CD4-positive, alpha-beta T cell treated with Interleukin-6 for 4 hours (primary cell): ENCODE results near the gene C1orf174.
A peak's percentile ranks its signal among the peaks of the same experiment; 100 is the strongest.

Experiments
- DNase-seq: peaks from one replicate; pipeline ENCODE4 v3.0.0-alpha.2; 2020; ENCODE audit warnings: mixed read lengths

C1orf174 gene

DNA sequence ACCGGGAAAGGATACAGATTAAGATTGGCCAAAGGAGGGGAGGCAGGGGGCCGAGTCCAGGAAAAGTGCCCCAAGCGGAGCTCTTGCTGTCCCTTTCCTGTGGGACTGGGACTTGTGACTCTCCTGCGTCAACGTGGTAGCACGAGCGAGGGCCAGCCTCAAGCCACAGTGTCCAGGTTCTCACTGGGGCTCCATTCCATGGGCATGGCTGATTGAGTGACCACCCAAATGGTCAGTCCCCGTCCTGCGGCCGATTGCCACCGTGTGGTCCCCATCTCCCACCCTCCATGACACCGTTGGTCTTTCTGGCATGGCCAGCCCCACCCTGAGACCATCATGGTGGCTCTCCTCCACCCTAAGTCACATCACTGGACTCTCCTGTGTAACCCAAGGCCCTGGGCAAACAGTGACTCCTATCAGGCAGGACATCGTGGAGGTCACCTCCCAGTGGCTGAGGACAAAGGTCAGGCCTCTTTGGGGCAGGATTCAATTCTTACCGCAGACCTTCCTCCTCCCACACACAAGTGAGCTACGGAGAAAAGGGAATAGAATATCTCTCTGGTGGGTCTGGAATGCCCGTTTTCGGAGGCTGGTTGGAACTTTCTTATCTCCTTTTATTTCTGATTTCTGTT lies 8.9 kb upstream of the C1orf174 start:
- no peak for DNase-seq

DNA sequence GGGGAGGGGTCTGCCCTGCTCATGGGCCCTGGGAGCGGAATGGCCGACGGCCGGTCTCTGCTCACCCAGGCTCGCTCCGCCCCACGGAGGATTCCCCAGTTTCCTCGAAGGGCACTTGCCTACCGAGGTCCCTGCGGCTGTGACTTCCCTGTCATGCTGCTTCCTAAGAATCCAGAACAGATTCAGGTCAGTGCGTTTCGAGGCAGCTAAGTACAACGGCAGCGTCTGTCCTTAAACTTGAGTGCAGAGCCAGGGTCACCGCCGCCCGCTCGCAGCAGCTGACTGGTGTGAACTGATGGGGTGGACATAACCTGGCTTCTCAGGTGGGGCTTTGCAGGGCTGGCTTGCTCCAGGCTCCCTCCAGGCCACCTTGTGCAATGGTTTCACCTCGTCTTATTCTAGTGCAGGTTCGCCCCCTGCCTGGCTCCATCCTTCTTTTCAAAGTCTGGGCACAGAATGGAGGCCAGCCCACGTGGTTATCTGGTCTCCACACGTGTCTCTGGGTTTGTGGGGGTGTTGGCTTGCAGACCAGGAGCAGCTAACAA lies 7.6 kb upstream of the C1orf174 start:
- DNase-seq = no peak

DNA sequence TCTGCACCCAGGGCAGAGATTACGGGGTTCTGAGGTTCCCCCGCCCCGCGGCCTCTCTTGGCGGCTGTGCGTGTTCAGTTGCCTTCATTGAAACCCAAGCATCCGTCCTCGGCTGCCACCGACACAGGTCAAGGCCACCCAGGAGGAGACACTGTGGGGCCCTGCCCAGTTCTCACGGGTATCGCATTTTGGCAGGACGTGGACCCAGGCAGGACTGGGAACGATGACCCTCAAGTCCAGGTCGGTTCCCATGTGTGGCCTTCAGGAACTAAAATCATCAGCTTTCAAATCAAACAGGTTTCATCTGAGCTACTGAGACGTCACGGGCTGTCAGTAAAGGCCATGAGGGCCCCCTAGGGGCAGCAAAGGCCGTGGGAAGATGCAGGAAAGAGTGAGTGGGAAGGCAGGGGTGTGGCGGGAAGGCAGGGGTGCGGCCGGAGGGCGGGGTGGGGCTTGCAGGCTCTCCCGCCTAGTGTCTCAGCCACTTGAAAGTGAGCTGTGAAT lies 7.0 kb upstream of the C1orf174 start:
- DNase-seq = peak; percentile 28

GRCh38 chr1:3906672-3907020 lies 6.6 kb upstream of the C1orf174 start:
- DNase-seq = no peak

DNA sequence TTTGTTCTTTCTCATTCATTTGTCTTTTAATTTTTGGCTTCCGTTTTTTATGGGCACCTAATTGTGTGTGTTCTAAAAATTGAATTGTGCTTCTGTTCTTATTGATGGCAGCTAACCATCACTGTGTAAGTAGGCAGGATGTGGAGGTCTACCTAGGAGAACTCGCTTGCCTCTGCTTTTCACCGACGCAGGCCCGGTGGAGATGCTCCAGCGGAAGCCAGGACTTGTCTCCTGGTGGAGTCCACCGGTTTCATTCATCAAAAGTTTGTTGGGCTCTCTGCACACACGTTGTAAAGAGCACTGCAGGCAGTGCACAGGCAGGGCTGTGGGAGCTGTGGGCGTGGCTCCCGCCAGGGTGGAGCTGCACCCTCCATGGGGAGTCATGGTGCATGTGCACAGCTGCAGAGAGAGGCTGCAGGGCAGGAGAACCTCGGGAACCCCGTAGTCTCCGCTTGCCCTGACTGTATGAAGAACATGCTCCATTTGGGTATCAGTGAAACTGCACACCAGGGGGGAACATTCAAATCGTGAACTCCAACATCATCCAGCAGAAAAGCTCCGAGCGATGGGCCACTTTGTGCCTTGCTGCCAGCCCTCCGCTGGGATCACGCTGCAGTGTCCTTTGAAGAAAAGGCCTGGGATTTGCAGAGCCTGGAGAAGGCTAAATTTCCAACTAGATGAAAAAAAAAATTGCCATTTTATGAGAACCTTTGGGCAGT lies 6.0 kb upstream of the C1orf174 start:
- no peak for DNase-seq

GRCh38 chr1:3905266-3905952 lies 5.3 kb upstream of the C1orf174 start:
- no peak for DNase-seq

DNA sequence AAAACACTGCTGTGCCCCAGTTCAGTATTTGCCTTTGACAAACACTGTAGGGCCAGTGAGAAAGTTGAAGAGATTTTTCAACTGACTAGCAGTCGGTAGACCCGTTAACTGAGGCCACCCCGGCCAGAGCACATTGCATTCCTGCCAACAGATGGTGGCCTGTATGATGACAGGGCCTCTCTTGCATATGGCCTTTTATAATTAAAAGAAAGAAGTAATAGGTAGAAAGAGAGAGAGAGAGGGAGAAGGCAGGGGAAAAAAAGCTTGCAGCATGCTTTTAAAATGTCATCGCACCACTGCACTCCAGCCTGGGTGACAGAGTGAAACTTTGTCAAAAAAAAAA lies 4.7 kb upstream of the C1orf174 start:
- no peak for DNase-seq

GRCh38 chr1:3904006-3904842 lies 4.2 kb upstream of the C1orf174 start:
- no peak for DNase-seq

DNA sequence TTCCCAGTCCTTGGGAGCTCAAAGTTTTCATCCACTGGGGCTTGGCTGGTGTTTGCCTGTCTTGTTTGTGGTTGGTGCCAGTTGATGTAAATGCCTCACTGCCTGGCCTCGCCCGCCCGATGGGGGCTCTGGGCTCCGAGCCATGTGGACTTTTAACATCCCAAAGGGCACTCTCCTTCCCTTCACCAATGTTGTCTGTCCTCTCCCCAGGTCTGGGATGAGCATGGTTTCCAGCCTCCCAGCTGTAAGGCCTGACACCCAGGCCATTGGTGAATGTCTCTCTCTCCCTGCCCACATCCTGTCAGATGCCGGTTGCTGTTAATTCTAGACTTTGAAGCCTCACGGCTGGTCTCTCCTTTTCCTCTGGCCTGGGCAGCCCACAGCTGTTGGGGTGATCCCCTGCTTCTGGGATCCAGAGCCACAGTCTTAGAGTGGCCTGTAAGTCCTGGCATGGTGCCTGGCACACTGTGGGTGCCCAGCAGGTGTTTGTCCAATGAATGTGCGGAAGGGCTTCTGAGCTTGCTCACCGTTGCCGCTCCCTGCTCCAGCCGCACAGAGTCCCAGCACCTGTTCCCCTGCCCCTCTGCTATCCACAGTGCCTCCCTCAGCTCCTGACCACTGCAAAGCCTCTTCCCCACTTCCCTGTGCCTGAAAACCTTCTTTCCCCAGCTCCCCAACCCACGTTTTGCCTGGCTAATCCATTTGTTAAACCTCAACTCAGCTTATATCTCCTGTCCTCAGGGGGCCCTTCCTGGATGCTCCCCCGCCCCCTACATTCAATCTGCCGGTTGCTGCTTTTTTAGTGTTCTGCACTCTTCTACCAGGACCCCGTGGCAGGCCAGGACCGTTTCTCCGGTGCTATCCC lies 3.3 kb upstream of the C1orf174 start:
- DNase-seq = peak; percentile 24

- peak; percentile 47 for DNase-seq
Measured at GRCh38 chr1:3902571-3903091, 2.6 kb upstream of the C1orf174 start.

- peak; percentile 65 for DNase-seq
Measured at GRCh38 chr1:3902111-3902511, 2.0 kb upstream of the C1orf174 start.

- peak; percentile 89 for DNase-seq
Measured at GRCh38 chr1:3900969-3901529, 977 bp upstream of the C1orf174 start.

- DNase-seq = peak; percentile 7
Measured at GRCh38 chr1:3899754-3900149, 320 bp downstream of the C1orf174 start.

- no peak for DNase-seq
Measured at GRCh38 chr1:3898994-3899753, 898 bp downstream of the C1orf174 start.

DNA sequence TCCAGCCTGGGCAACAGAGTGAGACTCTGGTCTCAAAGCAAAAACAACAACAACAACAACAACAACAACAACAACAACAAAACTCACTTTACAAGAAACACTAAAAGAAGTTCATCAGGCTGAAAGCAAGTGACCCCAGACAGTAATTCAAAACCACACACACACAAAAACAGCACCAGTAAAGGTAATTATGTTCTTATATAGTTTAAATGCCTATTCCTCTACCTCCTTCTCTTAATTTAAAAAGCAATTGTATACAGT lies 1.7 kb downstream of the C1orf174 start:
- DNase-seq = no peak

DNA sequence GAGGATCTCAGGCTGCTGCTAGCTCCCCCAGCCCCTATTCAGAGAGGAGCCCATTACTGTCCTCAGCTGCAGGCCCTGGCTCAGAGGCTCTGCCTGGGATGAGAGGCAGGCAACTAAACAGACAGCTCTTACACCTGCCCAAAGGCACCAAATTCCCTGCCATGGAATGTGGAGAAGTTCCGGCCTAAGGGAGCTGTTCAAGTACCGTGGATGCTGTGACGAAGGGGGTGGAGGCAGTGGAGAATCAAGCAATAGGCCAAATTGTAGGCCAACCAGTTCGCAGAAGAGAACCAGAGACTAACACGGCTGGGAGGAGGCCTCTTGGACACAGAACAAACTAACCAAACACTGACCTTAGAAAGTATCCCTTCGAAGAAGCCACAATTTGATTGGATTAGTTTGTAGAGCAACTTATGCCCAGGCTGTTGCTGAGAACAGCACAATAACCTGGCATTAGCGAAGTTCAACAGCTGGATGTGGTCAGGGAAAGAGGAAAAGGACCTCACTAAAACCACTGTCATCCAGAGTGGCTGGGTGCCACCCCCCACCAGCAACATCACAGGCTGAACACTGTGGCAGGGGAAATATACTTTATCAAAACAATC lies 3.6 kb downstream of the C1orf174 start:
- DNase-seq = no peak

DNA sequence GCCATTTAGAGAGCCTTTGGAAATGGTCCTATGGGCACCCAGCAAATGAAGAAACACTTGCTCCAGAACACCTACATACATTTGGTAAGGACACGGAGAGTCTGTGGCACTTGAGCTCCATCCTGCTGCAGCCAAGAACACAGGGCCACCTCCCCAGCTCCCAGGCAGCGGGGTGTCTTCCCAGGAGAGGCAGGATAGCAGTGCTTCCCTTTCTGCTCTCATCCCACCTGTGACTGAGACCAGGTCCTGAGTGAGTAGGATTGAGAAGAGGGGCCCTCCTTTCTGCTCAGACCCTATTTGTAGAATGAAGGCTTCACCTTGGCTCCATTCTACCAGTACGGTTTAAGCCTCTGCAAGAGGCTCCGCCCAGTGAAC lies 4.1 kb downstream of the C1orf174 start:
- no peak for DNase-seq

DNA sequence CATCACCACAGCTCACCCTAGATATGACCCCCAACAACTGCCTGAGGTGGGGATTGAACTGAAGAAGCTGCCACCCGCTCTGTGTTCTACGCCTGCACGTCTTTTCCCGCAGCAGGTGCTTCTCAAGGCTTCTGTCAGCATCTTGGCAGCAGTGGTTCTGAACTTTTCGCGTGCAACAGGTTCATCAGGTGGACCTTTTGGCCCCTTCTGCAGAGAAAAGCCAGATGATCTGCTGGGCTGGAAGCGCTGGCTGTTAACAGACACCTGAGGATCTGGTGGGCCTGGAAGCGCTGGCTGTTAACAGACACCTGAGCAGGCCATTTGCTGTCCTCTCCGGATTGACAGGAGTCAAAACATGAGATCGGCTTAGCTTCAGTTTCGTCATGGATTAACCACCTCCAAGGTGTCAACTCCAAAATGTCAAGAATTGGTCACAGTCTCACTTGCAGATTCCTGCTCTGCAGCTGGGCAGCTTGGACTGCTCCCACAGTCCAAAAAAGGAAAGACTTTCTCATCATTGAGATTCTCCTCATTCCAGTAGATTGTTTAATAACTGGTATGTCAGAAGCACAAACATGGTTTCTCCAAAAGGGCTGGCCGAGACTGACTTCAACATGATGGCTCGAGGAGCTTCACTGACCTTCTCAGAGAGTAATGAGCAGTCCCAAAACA lies 4.7 kb downstream of the C1orf174 start:
- no peak for DNase-seq

DNA sequence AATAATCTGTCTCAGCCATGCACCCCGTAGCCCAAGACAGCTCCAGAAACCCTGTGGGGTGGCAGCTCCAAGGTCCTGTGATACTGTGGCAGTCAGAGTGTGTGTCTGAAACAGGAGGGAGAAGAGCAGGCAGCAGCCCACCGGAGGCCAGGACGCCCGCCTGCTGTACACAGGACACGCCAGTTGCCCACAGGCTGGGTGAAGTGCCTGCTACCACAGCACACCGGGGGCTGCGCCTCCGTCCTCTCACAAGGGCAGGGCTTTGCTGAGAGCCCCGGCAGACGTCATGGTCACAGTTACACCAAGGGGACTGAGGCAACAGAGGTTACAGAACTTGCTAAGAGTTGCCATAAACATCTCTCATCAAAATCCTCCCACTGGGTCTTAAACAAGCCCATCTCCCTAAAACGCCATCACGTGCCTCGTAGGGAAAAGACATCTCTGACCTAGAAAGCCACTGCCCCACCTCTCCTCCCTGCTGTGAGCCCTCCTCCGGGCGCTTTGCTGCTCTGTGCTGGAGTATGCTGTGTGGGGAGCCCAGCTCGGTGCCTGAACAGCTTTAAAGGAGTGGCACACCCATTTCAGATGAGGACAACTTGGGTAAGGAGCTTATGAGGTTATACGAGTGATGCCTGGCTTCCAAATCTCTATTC lies 5.3 kb downstream of the C1orf174 start:
- DNase-seq = no peak
